GM21576 (cell line): Measurements from ENCODE around the gene KCNQ5.

Experiments
- ATAC-seq: cut with Tn5 transposase; IDR thresholded peaks from one replicate; pipeline ENCODE4 v1.9.1; 2021; ENCODE audit warnings: mild to moderate bottlenecking, moderate library complexity; ENCODE audit not compliant: unreplicated experiment

The KCNQ5 gene

DNA sequence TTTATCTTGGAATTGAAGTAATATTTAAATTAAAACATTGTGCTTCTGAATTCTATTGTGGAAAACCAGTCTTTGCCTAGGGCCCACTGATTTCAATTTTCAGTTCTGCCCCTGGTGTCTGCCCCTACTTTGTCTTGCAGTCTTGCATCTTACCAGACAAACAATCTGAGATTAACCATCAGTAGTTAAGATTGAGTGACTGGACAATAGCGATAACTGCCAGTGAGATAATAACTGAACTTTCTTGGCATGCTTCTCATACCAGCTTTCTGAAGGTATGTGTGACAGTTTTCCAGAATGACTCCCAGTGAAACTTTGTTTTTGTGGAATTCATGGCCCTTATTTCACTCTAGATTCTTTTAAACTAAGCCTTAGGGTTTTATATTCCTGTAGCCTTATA, 53.5 kb downstream of the KCNQ5 start:
- ATAC-seq = no peak

DNA sequence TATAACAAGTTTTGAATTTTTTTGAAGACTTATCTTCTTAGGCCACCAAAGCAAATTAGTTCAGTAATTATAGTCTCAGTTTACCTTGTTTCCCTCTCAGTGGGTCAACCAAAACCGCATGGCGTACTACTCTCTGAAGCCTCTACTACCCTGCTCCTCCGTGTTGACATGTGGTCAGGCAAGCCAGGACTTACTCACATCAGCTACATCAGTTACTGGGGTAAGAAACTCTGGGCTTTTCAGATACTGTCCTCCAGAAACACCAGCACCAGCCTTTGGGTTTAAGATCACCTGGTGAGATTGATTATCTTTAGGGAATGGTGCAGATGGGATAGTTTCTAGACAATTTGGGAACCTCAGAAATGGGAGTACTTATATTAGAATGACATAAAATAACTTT, 55.1 kb downstream of the KCNQ5 start:
- ATAC-seq = no peak

- no peak for ATAC-seq
Measured at GRCh38 chr6:72677740-72678139, 55.9 kb downstream of the KCNQ5 start.

DNA sequence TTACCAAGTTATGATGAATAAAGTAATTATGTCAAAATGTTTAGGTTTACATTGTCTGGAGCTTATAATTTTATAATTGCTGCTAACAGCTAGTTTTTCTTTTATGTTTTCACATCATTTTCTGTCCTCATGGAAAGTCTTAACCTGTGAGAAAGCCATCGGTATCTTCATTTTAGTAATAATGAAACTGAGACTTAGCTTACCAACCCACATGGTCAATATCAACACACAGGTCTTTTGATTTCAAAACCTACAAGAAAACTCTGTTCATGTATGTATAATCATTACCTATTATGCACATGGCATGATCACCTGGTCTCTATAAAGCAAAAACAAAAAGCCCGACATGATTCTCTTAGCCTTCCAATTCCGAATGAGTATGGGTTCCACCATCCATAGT, 61.9 kb downstream of the KCNQ5 start:
- ATAC-seq = peak; percentile 83

- peak; percentile 86 for ATAC-seq
Measured at GRCh38 chr6:72689107-72689954, 67.5 kb downstream of the KCNQ5 start.

- ATAC-seq = no peak
Measured at GRCh38 chr6:72691249-72691648, 69.4 kb downstream of the KCNQ5 start.

DNA sequence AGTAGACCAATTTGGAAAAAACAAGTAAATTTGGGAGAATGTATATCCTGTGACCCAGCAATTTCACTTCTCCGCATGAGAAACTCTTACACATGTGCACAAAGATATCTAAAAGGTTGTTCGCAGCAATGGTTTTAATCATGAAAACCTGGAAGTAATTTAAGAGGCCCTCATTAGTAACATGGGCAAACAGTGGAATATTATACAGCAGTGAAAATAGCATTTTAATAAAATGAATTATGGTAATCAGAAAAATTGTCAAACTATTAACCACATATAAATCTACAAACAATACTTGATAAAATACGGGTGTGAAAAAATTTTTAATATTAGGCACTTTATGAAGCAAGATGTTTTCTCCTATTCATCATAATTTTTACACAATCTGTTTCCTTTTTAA, 74.2 kb downstream of the KCNQ5 start:
- no peak for ATAC-seq

DNA sequence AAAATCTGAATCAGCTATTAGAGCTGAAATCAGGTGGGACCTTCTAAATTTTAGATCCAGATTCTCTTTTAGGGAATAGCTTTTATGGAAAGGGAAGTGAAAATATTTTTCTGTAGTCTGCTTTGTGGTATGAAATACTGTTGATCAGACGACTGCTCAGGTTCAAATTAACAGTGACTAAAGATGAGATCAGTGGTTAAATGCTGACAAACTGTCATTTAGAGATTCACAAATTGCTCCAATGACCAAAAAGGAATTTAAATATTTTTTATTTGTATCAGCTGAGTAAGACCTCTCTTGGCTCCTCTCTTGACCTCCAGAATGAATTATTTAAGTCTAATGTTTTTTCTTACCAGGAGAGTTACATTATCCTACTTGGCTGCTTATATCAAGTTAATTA, 77.3 kb downstream of the KCNQ5 start:
- no peak for ATAC-seq

- ATAC-seq = no peak
Measured at GRCh38 chr6:72702421-72702820, 80.6 kb downstream of the KCNQ5 start.

GRCh38 chr6:72703093-72703492, 81.2 kb downstream of the KCNQ5 start:
- ATAC-seq = no peak

DNA sequence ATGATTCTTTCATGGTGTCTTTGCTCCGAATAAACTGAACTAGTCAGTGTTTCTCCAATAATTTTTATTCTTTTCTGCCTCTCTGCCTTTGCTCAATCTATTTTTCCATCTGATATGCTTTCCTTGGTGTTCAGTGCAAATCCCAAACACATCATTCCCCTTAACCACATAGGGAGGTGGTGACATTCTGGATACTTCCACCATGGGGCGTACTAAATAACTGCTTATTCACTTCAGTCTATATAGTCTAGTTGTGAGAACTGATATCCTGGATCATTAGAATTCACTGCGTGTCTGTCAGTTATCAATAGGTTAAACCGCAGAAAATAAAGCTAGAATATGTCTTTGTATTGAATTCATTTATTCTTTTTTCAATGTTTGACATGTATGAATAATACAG, 83.1 kb downstream of the KCNQ5 start:
- ATAC-seq = no peak

- no peak for ATAC-seq
Measured at GRCh38 chr6:72709431-72709830, 87.6 kb downstream of the KCNQ5 start.

- no peak for ATAC-seq
Measured at GRCh38 chr6:72711731-72712130, 89.9 kb downstream of the KCNQ5 start.

DNA sequence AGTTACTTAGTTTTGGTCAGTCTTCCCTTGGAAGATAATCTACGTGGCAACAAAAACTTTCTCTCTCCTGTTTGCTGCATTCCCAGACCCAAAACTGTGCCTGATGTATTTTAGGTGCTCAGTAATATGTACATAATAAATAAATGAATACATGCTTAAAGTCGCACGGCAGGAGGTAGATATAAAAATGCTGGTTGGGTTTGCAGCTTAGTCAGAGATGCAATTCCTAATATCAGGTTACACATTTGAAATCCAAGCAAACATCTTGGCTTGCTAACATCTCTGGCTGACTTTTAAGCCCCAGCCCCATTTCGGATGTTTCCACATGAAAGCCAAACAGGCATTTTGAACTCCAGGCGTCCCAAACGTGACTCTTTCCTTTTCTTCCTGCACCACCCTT, 91.0 kb downstream of the KCNQ5 start:
- ATAC-seq = no peak

GRCh38 chr6:72715119-72715518, 93.3 kb downstream of the KCNQ5 start:
- ATAC-seq = no peak

GRCh38 chr6:72716916-72717315, 95.1 kb downstream of the KCNQ5 start:
- ATAC-seq = no peak

DNA sequence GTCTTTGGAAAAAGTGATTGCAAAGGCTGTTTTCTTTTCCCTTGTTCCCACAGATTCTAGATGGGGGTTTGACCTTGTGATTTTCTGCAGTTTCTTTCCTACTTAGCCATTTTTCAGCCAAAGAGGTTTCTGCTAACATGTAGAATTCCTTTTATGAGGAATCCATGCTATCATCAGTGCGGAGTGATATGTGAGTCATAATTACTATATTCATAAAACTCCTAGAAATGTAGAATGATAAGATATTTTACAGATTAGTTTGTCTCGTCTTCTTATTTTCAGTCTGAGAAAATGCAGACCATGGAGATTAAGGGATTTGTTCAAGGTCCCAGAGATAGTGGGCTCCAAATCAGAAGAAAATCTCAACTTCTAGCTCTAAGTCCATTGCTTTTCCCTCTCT, 98.6 kb downstream of the KCNQ5 start:
- no peak for ATAC-seq

GRCh38 chr6:72721346-72721745, 99.5 kb downstream of the KCNQ5 start:
- ATAC-seq = no peak

GRCh38 chr6:72724545-72724944, 102.7 kb downstream of the KCNQ5 start:
- peak; percentile 78 for ATAC-seq

GRCh38 chr6:72728706-72729343, 107.0 kb downstream of the KCNQ5 start:
- no peak for ATAC-seq

DNA sequence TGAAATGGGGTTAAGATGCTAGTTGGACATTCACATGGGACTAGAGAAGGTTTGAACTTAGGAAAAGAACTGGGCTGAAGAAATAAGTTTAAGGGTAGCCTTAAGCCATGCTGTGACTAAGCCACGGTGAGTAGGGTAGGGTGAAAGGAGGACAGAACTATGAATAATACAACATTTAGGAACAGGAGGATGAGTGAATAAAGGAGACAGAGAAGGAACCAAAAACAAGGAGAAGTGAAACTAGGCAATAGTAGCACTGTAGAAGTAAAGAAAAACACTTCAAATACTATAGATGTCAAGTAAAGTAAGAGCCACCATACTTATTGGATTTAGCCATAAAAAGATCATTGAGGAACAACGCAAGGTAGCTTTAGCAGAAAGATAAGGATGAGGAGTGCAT, 111.2 kb downstream of the KCNQ5 start:
- ATAC-seq = peak; percentile 56

GRCh38 chr6:72738091-72738490, 116.2 kb downstream of the KCNQ5 start:
- ATAC-seq = no peak
